Caco-2 (cell line): Measurements from ENCODE around the gene APOBEC3C. TPM values are rescaled to one million over a fixed set of nuclear protein-coding genes. Genes with fewer than 3 reads are reported as not detected.
"Not testable (repeated sequence)": the region's sequence is repeated elsewhere in the genome, so short reads cannot be mapped to it uniquely, and the experiment has no call there.

Experiments used
- BruUV-seq: library from RNA; stranded (reverse); fragments of 400-500 nt; replicated peaks from 2 replicates; lab custom pipeline; 2021; lab: Mats Ljungman, UMichigan
- CTCF ChIA-PET: fragments of 300-600 bp; sonication (Branson Sonifier 250); formaldehyde crosslinking; loops from one replicate; lab custom pipeline; 2022; ENCODE audit warnings: antibody characterized with exemption; lab: Charles Lee
- POLR2A ChIA-PET: fragments of 300-600 bp; sonication (Branson Sonifier 250); formaldehyde crosslinking; loops from one replicate; lab custom pipeline; 2022; ENCODE audit warnings: antibody characterized with exemption; lab: Charles Lee
- DNase-seq, 2 experiments: peaks; one replicate each; pipeline versions ENCODE4 v3.0.0 to v3.0.0-alpha.2; 2020 to 2022
- H3K27me3 ChIP-seq: replicated peaks from 2 replicates; pipeline ENCODE4 v1.6.0; 2011; ENCODE audit warnings: low read length; ENCODE audit not compliant: control insufficient read depth, insufficient read depth
- H3K36me3 ChIP-seq: 2 replicates; pipeline ENCODE4 v1.5.1; 2011; ENCODE audit warnings: low read length; ENCODE audit not compliant: control insufficient read depth, insufficient read depth
- H3K4me1 ChIP-seq: fragments of 250-450 bp; sonication (Bioruptor Pico); 2 replicates; pipeline ENCODE4 v1.5.1; 2020; ENCODE audit warnings: mild to moderate bottlenecking
- H3K4me3 ChIP-seq: 2 replicates; pipeline ENCODE4 v1.5.1; 2011; ENCODE audit warnings: low read depth, mild to moderate bottlenecking, control low read depth, low read length
- H3K9me3 ChIP-seq: fragments of 250-450 bp; sonication (Bioruptor Pico); 2 replicates; pipeline ENCODE4 v1.5.1; 2020; ENCODE audit warnings: mild to moderate bottlenecking, moderate library complexity
- H3K27ac Mint-ChIP-seq: one replicate; pipeline ENCODE4 v1.8.0; 2022; ENCODE audit warnings: mixed read lengths; ENCODE audit not compliant: unreplicated experiment
- H3K27me3 Mint-ChIP-seq: one replicate; pipeline ENCODE4 v1.8.0; 2022; ENCODE audit warnings: mixed read lengths; ENCODE audit not compliant: insufficient read depth, unreplicated experiment
- H3K36me3 Mint-ChIP-seq: one replicate; pipeline ENCODE4 v1.8.0; 2022; ENCODE audit warnings: mild to moderate bottlenecking, mixed read lengths; ENCODE audit not compliant: insufficient read depth, unreplicated experiment
- H3K4me1 Mint-ChIP-seq: one replicate; pipeline ENCODE4 v1.8.0; 2022; ENCODE audit warnings: low read depth, mixed read lengths; ENCODE audit not compliant: unreplicated experiment
- H3K4me3 Mint-ChIP-seq: one replicate; pipeline ENCODE4 v1.8.0; 2022; ENCODE audit warnings: mild to moderate bottlenecking, moderate library complexity, mixed read lengths; ENCODE audit not compliant: unreplicated experiment
- H3K9me3 Mint-ChIP-seq: one replicate; pipeline ENCODE4 v1.8.0; 2022; ENCODE audit warnings: mixed read lengths; ENCODE audit not compliant: unreplicated experiment
- intact Hi-C: fragments of 100-400 bp; cut with micrococcal nuclease; formaldehyde crosslinking; loops from one replicate; pipeline ENCODE4 v1.10.0; 2022; ENCODE audit not compliant: unreplicated experiment
- total RNA-seq: library from RNA; stranded (reverse); gene quantifications from 2 replicates; pipeline ENCODE4 v1.2.3, GENCODE V29; 2022
- TF ChIP-seq, protein P1 (sequence below), 2 experiments: fragments of 200-600 bp in 1 of 2; IDR thresholded peaks; 1 replicate in 1 of 2; 2 replicates in 1 of 2; pipeline versions ENCODE4 v1.5.1 to v1.8.0; 2011 to 2022; ENCODE audit warnings: antibody characterized with exemption in 1 of 2, control low read depth in 1 of 2, inconsistent platforms in 1 of 2, low read depth in 1 of 2, low read length in 1 of 2, mild to moderate bottlenecking in 1 of 2, moderate library complexity in 1 of 2; ENCODE audit not compliant: insufficient read depth in 1 of 2, severe bottlenecking in 1 of 2, unreplicated experiment in 1 of 2

The APOBEC3C gene
- total RNA-seq, 1 experiment from 2014 or later = 25.1 TPM

DNA sequence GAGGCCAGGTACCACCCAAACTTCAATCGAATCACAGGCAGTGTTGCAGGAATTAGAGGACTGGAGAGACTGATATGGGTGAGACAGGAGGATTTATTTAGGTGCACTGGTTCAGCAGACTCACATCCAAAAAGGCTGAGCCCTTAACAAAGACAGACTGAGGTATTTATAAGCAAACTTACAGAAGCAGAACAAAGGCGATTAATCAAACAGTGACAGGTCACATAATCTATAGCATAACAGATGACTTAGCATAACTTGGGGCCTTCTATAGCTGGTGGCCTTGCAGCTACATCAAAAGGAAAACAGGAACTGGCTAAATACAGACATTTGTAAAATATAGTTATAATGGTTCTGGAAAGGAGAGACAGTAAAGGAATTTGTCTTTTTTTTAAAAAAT is 29.8 kb upstream of the APOBEC3C start:
- BruUV-seq = no TSS peak
- Histone ChIP-seq H3K9me3 (peaks cover 9% of the 10 kb centered on the region; the same call in 1 of the 2 replicates), H3K36me3 (no peaks in the 10 kb centered on the region), H3K4me1 (peaks cover 19% of the 10 kb centered on the region), H3K4me3 (no peak overlapping the region), H3K27me3 (no peaks in the 10 kb centered on the region)
- Mint-ChIP-seq H3K27me3 (no peaks in the 10 kb centered on the region), H3K27ac (peak overlapping the region; percentile 89), H3K4me3 (peak overlapping the region; percentile 52), H3K4me1 (peaks cover 19% of the 10 kb centered on the region), H3K36me3 (peaks cover 32% of the 10 kb centered on the region), H3K9me3 (no peaks in the 10 kb centered on the region)
- intact Hi-C loops = loop anchor here (5.0 kb wide), 1 partner anchor 112 kb away; the partner anchor contains the start of gene CBX6
- ChIA-PET POLR2A (interaction anchor here (1.4 kb wide), 1 partner anchor 63 kb away, joined by 3 read pairs; no protein-coding TSS in a partner anchor), CTCF (interaction anchor here (0.7 to 1.3 kb wide), 2 partner anchors 60 to 114 kb away, joined by 4 to 5 read pairs; no protein-coding TSS in a partner anchor)
- TF ChIP-seq, protein P1, sequence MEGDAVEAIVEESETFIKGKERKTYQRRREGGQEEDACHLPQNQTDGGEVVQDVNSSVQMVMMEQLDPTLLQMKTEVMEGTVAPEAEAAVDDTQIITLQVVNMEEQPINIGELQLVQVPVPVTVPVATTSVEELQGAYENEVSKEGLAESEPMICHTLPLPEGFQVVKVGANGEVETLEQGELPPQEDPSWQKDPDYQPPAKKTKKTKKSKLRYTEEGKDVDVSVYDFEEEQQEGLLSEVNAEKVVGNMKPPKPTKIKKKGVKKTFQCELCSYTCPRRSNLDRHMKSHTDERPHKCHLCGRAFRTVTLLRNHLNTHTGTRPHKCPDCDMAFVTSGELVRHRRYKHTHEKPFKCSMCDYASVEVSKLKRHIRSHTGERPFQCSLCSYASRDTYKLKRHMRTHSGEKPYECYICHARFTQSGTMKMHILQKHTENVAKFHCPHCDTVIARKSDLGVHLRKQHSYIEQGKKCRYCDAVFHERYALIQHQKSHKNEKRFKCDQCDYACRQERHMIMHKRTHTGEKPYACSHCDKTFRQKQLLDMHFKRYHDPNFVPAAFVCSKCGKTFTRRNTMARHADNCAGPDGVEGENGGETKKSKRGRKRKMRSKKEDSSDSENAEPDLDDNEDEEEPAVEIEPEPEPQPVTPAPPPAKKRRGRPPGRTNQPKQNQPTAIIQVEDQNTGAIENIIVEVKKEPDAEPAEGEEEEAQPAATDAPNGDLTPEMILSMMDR (IDR thresholded peaks at IDR 0.05; ENCODE audit: insufficient read depth in 1 of 2, low read depth in 1 of 2, low read length in 1 of 2, severe bottlenecking in 1 of 2, unreplicated experiment in 1 of 2) = no peak
- DNase-seq = no peak

GRCh38 chr22:38984784-38985757 is 29.0 kb upstream of the APOBEC3C start:
- H3K4me3 ChIP-seq, BruUV-seq, H3K27me3 ChIP-seq, H3K9me3 Mint-ChIP-seq, H3K9me3 ChIP-seq, H3K36me3 ChIP-seq, H3K27me3 Mint-ChIP-seq: not testable (repeated sequence)
- CTCF ChIA-PET = interaction anchor here (0.7 to 1.3 kb wide), 3 partner anchors 61 to 219 kb away, joined by 4 to 5 read pairs (median 4); no protein-coding TSS in a partner anchor
- DNase-seq = peak; percentile 80 to 87
- POLR2A ChIA-PET = interaction anchor here (1.4 kb wide), 1 partner anchor 63 kb away, joined by 3 read pairs; no protein-coding TSS in a partner anchor
- Mint-ChIP-seq H3K4me3 (peak overlapping the region; percentile 46), H3K4me1 (peaks cover 19% of the 10 kb centered on the region), H3K27ac (peak overlapping the region; percentile 89), H3K36me3 (peaks cover 32% of the 10 kb centered on the region)
- H3K4me1 ChIP-seq = peaks cover 19% of the 10 kb centered on the region
- intact Hi-C loops = loop anchor here (5.0 kb wide), 1 partner anchor 113 kb away; the partner anchor contains the start of gene CBX6

DNA sequence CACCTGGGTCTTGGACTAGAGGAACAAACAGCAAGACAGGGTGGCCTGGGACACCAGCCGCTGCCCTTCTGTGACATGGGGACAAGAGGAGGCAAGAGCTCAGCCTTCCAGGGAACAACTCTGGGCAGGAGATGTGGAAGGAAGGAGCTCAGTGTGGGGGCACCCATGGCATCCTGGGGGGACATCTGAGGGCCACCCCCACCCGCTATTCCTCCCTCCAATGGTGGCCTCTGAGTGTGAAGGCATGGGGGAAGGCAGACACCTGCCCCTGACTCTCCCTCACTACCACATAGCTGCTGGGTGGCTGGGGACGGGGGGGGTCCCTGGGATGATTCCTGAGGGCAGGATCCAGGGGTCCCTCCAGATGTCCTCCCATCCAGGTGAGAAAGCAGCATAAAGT is 27.4 kb upstream of the APOBEC3C start:
- H3K9me3 ChIP-seq = peaks cover 9% of the 10 kb centered on the region; the same call in 1 of the 2 replicates
- H3K36me3 ChIP-seq = no peaks in the 10 kb centered on the region
- TF ChIP-seq, protein P1 (IDR thresholded peaks at IDR 0.05; ENCODE audit: insufficient read depth in 1 of 2, low read depth in 1 of 2, low read length in 1 of 2, severe bottlenecking in 1 of 2, unreplicated experiment in 1 of 2) = no peak
- no peak for DNase-seq
- intact Hi-C loops = no loop called here
- CTCF ChIA-PET = no interaction called here
- H3K4me3 Mint-ChIP-seq = no peak overlapping the region
- H3K9me3 Mint-ChIP-seq = no peaks in the 10 kb centered on the region
- peaks cover 19% of the 10 kb centered on the region for H3K4me1 Mint-ChIP-seq
- no peak overlapping the region for H3K4me3 ChIP-seq
- H3K27me3 ChIP-seq = no peaks in the 10 kb centered on the region
- peaks cover 31% of the 10 kb centered on the region for H3K36me3 Mint-ChIP-seq
- BruUV-seq = no TSS peak
- peaks cover 17% of the 10 kb centered on the region for H3K4me1 ChIP-seq
- no peak overlapping the region for H3K27ac Mint-ChIP-seq
- no peaks in the 10 kb centered on the region for H3K27me3 Mint-ChIP-seq
- POLR2A ChIA-PET = no interaction called here
